NCI-H1092 (cell line): ENCODE measurements around the gene PLEKHO1.
"Not testable (repeated sequence)": the region's sequence is repeated elsewhere in the genome, so short reads cannot be mapped to it uniquely, and the experiment has no call there.

Experiments
- DNase-seq: peaks from one replicate; lab custom pipeline; 2025; lab: John Stamatoyannopoulos, UW

The PLEKHO1 gene, protein sequence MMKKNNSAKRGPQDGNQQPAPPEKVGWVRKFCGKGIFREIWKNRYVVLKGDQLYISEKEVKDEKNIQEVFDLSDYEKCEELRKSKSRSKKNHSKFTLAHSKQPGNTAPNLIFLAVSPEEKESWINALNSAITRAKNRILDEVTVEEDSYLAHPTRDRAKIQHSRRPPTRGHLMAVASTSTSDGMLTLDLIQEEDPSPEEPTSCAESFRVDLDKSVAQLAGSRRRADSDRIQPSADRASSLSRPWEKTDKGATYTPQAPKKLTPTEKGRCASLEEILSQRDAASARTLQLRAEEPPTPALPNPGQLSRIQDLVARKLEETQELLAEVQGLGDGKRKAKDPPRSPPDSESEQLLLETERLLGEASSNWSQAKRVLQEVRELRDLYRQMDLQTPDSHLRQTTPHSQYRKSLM

GRCh38 chr1:150149271-150150132, at the start of gene PLEKHO1:
Gene PLEKHO1, plus strand, starts transcription at chr1:150149916. Its CDS starts 342 bp downstream, at chr1:150150258.
- peak; percentile 83 for DNase-seq

- no peak for DNase-seq
These were observed 46.7 kb upstream of the PLEKHO1 start for GRCh38 chr1:150102986-150103385.

DNA sequence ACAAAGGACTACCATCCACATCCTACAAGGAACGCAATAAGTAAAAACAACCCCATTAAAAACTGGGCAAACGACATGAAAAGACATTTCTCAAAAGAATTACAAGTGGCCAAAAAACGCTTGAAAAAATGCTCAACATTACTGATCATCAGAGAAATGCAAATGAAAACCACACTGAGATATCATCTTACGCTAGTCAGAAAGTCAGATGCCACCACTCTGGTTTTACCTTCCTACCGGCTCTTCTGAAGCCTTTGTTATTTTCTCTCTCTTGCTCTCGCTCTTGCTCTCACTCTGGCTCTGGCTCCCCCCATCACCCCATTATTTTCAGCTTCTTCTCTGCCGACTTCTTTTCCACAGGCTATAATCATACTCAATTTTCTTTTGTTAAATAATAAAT, 43.4 kb upstream of the PLEKHO1 start:
- DNase-seq, result no peak

DNA sequence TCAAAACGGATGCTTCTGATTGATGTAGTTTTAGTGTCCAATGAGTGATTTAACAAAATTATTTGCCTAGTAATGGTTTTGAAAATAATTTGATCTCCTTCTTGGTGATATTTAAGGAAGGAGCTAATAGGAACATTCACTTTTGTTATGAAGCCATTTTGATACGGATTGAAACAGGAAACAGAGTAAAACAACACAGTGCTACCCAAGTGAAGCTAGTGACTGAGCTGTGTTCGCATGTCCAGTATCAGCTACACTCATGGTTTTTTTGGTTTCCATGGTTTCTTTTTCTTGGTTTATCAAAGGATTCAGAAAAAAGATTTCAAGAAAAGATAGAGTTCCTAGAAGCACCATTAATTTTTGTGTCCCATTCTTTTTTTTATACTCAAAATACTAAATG, 40.1 kb upstream of the PLEKHO1 start:
- no peak for DNase-seq

DNA sequence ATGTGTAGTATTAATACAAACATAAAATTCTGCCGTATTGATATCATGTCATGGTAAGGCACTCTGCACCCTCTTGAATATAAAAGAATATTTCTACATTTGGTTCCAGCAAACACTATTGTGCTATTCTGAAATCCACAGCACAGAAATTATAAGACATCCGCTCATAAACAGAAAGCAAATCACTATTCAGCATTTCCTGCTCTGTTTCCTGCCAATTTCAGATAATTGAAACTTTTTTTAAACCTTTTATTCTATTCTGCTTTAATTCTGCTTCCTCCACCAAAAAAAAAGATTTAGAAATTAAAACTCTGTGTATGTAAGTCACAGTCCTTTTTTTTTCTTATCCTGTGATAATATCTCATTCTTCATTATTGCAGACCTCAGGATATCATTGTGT, 39.6 kb upstream of the PLEKHO1 start:
- no peak for DNase-seq

DNA sequence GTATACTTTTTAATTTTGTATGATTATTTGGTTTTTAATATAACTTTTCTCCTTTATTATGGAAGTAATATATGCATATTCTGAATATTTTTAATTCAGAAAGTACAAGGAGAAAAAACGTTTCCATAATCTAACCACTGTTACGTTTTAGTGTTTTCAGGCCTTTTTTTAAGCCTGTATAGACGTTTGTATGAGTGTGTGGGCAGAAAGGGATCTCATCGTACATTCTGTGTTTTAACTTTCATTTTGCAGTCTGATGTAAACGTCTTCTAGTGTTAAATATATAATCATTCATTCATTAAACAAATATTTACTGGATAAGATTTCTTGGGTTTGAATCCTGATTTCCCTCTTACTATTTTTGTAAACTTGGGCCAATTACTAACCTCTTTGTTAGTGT, 38.0 kb upstream of the PLEKHO1 start:
- no peak for DNase-seq

GRCh38 chr1:150115121-150115520, 34.6 kb upstream of the PLEKHO1 start:
- no peak for DNase-seq

DNA sequence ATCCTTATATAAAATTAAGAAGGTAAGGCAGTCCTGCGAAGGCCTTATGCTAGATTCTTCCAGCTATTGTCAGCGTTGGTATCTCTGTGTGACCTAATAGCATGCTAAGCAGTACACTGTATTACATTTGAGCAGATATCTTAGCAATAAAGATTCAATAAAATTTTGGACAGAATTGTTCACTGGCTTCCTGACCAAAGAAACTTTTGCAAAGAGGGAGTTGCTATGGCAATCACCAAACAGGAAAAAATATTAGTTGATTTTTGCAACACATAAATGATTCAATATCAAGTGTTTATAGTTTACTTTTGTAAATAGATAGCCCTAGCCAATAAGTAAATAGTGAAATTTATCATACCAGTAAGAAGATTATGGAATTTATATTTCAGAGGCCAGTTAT, 31.0 kb upstream of the PLEKHO1 start:
- DNase-seq, result no peak

GRCh38 chr1:150121236-150121862, 28.4 kb upstream of the PLEKHO1 start:
- no peak for DNase-seq

- DNase-seq, result no peak
These were observed 22.9 kb upstream of the PLEKHO1 start for GRCh38 chr1:150126811-150127210.

DNA sequence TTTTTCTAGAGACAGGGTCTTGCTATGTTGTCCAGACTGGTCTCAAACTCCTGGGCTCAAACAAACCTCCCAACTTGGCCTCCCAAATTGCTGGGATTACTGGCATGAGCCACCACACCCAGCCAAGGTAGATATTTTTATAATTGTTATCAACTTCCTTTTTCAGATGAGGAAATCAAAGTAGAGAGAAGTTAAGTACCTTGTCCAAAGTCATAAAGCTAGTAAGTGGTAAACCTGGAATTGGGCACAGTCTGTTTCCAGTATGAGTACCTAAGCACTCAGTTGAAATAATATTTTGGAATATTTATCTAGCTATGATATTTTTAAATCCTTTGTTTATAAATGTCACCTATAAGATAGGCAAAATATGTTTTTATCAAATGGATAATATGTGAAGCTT, 22.3 kb upstream of the PLEKHO1 start:
- DNase-seq, result no peak

DNA sequence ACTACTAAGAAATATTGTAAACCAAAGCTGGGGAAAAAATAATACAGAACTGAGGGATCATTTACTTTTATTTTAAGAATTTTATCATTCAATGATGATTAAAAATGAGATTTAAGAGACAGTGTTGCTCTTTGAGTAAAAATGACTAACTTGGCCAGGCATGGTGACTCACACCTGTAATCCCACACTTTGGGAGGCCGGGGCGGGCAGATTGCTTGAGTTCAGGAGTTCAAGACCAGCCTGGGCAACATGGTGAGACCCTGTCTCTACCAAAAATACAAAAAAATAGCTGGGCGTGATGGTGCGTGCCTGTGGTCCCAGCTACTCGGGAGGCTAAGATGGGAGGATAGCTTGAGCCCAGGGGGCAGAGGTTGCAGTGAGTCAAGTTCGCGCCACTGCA, 21.8 kb upstream of the PLEKHO1 start:
- no peak for DNase-seq

DNA sequence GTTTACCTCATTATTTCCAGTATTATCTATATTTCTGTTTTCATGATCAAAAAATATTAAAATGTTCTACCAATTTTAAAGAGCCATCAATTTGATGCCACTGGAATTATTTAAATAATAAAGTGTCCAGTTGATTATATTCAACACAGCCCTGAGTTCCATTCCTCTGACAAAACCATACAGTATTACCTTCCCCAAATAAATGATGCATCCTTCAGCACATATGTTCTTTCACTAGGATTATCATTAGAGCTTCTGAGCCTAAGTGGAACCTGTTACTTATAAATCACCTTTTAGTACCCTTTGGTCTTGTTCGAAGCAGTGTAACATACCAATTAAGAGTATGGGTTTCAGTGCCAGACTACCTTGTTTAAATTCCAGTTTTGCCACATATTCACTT, 17.3 kb upstream of the PLEKHO1 start:
- no peak for DNase-seq

- DNase-seq, result no peak
These were observed 15.2 kb upstream of the PLEKHO1 start for GRCh38 chr1:150134537-150134936.

GRCh38 chr1:150135400-150135799, 14.3 kb upstream of the PLEKHO1 start:
- DNase-seq, result not testable (repeated sequence)

- DNase-seq, result no peak
These were observed 11.7 kb upstream of the PLEKHO1 start for GRCh38 chr1:150138044-150138443.

GRCh38 chr1:150141452-150141851, 8.3 kb upstream of the PLEKHO1 start:
- DNase-seq, result no peak

GRCh38 chr1:150142083-150142482, 7.6 kb upstream of the PLEKHO1 start:
- DNase-seq, result no peak

DNA sequence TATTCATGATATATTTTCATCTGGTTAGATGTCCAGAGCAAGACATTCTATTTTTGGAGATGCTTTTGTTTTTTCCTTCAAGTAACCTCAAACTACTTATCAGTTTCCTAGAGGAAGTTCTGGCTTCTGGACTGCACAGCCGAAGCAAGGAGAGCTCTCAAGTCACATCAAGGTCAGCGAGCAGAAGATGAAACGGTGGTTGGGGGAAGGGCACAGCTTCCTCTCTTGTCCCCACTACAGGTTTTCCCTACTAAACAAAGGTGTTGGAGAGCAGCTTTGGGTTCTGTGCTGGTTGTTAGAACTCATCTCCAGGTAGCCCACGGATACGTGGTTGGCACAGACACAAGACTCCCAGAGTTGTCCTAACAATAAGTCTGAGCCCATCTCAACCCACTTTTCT, 5.1 kb upstream of the PLEKHO1 start:
- DNase-seq, result no peak

DNA sequence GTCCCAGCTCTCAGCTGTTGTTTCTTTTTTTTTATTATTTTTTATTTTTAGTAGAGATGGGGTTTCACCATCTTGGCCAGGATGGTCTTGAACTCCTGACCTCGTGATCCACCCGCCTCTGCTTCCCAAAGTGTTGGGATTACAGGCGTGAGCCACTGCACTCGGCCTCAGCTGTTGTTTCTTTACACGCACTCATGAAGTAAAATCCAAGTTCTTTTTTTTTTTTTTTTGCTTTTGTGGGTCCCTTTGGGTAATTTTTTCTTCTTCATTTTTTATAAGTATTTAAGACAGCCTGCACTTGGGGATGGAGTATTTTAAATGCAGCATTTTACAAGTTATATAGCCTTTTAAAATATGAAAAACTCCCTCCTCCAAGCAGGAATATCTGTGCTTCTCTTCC, 3.7 kb upstream of the PLEKHO1 start:
- not testable (repeated sequence) for DNase-seq

DNA sequence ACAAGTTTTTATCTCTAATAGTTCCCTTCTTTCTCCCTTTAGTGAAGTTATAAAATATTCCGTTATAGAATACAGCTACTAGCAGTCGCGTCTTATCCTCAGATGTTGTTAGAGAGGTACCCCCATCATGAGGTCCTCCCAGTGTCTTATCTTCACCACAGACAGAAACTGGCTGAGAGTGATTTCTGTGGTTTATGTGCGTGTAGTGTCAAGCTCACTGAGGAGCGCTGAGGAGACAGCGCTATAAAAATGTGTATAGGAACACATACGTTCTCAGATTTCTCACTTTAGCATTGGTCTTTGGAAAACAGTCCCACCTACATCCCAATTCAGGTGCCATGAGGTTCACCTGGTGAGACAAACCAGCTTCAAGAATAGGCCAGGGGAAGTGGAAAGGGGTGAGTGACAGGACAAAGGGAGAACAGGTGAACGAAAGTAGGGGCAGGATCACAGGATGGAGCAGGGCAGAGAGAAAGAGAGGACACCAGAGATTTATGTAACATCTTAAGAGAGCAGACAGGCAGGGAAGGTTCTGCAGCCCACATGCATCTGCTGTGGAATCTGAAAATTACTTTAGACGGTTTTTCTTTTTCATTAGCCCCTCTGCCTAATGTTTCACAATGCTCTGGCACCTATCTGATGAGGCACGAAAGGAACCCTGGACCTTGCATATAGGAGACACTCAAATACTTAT, 2.7 kb upstream of the PLEKHO1 start:
- DNase-seq, result no peak

DNA sequence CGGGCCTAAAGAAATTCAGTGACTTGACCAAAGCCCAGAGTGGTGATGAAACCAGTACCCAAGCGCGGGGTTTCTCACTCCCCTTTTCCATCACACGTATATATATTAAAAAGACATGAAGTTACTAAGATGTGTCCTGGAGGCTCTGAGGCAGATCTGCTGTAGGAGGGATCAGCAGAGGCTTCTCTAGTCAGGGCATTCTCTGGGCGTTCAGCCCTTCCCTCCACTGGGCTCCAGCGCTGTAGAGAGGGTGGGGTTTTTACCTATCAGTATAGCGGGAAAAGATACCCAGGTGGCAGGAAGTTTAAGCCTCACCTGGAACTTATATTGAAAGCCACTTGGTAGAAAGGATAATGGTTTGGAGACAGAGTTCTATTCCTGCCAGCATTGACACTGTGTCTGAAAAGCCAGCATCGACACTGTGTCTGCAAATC, 862 bp upstream of the PLEKHO1 start:
- DNase-seq, result no peak
